ENCODE measurements around the gene CDC42BPA. TPM values are rescaled to one million over a fixed set of nuclear protein-coding genes. Genes with fewer than 3 reads are reported as not detected.

The CDC42BPA gene
- total RNA-seq, 1 donor from 2014 or later: 95.7 TPM

GRCh38 chr1:227185291-227185690, 133.0 kb downstream of the CDC42BPA start:
- no peak overlapping the region for H3K4me3 Mint-ChIP-seq (ENCODE audit: unreplicated experiment)
- peaks cover 23% of the 10 kb centered on the region for H3K36me3 Mint-ChIP-seq (ENCODE audit: unreplicated experiment)
- DNase-seq (ENCODE audit: extremely low spot score, unreplicated experiment): no peak
- peaks cover 12% of the 10 kb centered on the region for H3K4me1 Mint-ChIP-seq (ENCODE audit: unreplicated experiment)
- peaks cover 3% of the 10 kb centered on the region for H3K9me3 Mint-ChIP-seq (ENCODE audit: unreplicated experiment)
- TF ChIP-seq CTCF (IDR thresholded peaks at IDR 0.05): no peak
- no peaks in the 10 kb centered on the region for H3K27me3 Mint-ChIP-seq (ENCODE audit: unreplicated experiment)
- H3K27ac Mint-ChIP-seq (ENCODE audit: unreplicated experiment): no peak overlapping the region

- H3K4me1 Mint-ChIP-seq (ENCODE audit: unreplicated experiment): peaks cover 5% of the 10 kb centered on the region
- TF ChIP-seq CTCF (IDR thresholded peaks at IDR 0.05): no peak
- no peaks in the 10 kb centered on the region for H3K27me3 Mint-ChIP-seq (ENCODE audit: unreplicated experiment)
- H3K4me3 Mint-ChIP-seq (ENCODE audit: unreplicated experiment): no peak overlapping the region
- H3K27ac Mint-ChIP-seq (ENCODE audit: unreplicated experiment): no peak overlapping the region
- peaks cover 31% of the 10 kb centered on the region for H3K36me3 Mint-ChIP-seq (ENCODE audit: unreplicated experiment)
- peaks cover 3% of the 10 kb centered on the region for H3K9me3 Mint-ChIP-seq (ENCODE audit: unreplicated experiment)
- DNase-seq (ENCODE audit: extremely low spot score, unreplicated experiment): no peak
These were observed 136.3 kb downstream of the CDC42BPA start for GRCh38 chr1:227182012-227182411.

GRCh38 chr1:227175611-227176010, 142.7 kb downstream of the CDC42BPA start:
- TF ChIP-seq CTCF (IDR thresholded peaks at IDR 0.05): no peak
- H3K27me3 Mint-ChIP-seq (ENCODE audit: unreplicated experiment): no peaks in the 10 kb centered on the region
- peak overlapping the region; percentile 20 for H3K27ac Mint-ChIP-seq (ENCODE audit: unreplicated experiment)

GRCh38 chr1:227174164-227174563, 144.1 kb downstream of the CDC42BPA start:
- no peak for TF ChIP-seq CTCF (IDR thresholded peaks at IDR 0.05)
- no peaks in the 10 kb centered on the region for H3K9me3 Mint-ChIP-seq (ENCODE audit: unreplicated experiment)
- no peak for DNase-seq (ENCODE audit: extremely low spot score, unreplicated experiment)
- no peaks in the 10 kb centered on the region for H3K27me3 Mint-ChIP-seq (ENCODE audit: unreplicated experiment)
- peaks cover 27% of the 10 kb centered on the region for H3K4me1 Mint-ChIP-seq (ENCODE audit: unreplicated experiment)
- peak overlapping the region; percentile 65 for H3K27ac Mint-ChIP-seq (ENCODE audit: unreplicated experiment)
- no peak overlapping the region for H3K4me3 Mint-ChIP-seq (ENCODE audit: unreplicated experiment)
- peaks cover 25% of the 10 kb centered on the region for H3K36me3 Mint-ChIP-seq (ENCODE audit: unreplicated experiment)

More at GRCh38 chr1:227175611-227176010, 142.7 kb downstream of the CDC42BPA start:
- no peaks in the 10 kb centered on the region for H3K9me3 Mint-ChIP-seq (ENCODE audit: unreplicated experiment)
- DNase-seq (ENCODE audit: extremely low spot score, unreplicated experiment): no peak
- no peak overlapping the region for H3K4me3 Mint-ChIP-seq (ENCODE audit: unreplicated experiment)
- H3K4me1 Mint-ChIP-seq (ENCODE audit: unreplicated experiment): peaks cover 27% of the 10 kb centered on the region
- H3K36me3 Mint-ChIP-seq (ENCODE audit: unreplicated experiment): peaks cover 26% of the 10 kb centered on the region

- DNase-seq (ENCODE audit: extremely low spot score, unreplicated experiment): no peak
- H3K27ac Mint-ChIP-seq (ENCODE audit: unreplicated experiment): no peak overlapping the region
- no peak overlapping the region for H3K4me3 Mint-ChIP-seq (ENCODE audit: unreplicated experiment)
- no peak for TF ChIP-seq CTCF (IDR thresholded peaks at IDR 0.05)
- no peaks in the 10 kb centered on the region for H3K27me3 Mint-ChIP-seq (ENCODE audit: unreplicated experiment)
- H3K9me3 Mint-ChIP-seq (ENCODE audit: unreplicated experiment): no peaks in the 10 kb centered on the region
- H3K4me1 Mint-ChIP-seq (ENCODE audit: unreplicated experiment): peaks cover 40% of the 10 kb centered on the region
- peaks cover 8% of the 10 kb centered on the region for H3K36me3 Mint-ChIP-seq (ENCODE audit: unreplicated experiment)
These were observed 147.7 kb downstream of the CDC42BPA start for GRCh38 chr1:227170361-227171166.

All from osteocyte (in vitro differentiated cells).